ENCODE measurements around the gene CALCOCO1. TPM values are rescaled to one million over a fixed set of nuclear protein-coding genes. Genes with fewer than 3 reads are reported as not detected.

Gene CALCOCO1
- total RNA-seq, 1 donor, result 167 TPM

- no peak for TF ChIP-seq CTCF (IDR thresholded peaks at IDR 0.05; ENCODE audit: extremely low read depth, low read depth, low read length)
- Histone ChIP-seq H3K9me3 (ENCODE audit: low read depth, low read length) (no peaks in the 10 kb centered on the region), H3K4me3 (ENCODE audit: insufficient read depth, low read length) (no peak overlapping the region), H3K27me3 (ENCODE audit: insufficient read depth, low read length) (peaks cover 57% of the 10 kb centered on the region), H3K4me2 (ENCODE audit: insufficient read depth, low read length) (no peak overlapping the region), H3K36me3 (ENCODE audit: insufficient read depth, low read length) (no peaks in the 10 kb centered on the region), H3K79me2 (ENCODE audit: insufficient read depth, low read length) (no peaks in the 10 kb centered on the region), H2AFZ (ENCODE audit: low read length) (no peak overlapping the region), H4K20me1 (ENCODE audit: insufficient read depth, low read length) (no peaks in the 10 kb centered on the region), H3K4me1 (ENCODE audit: insufficient read depth, low read length) (peaks cover 3% of the 10 kb centered on the region), H3K27ac (ENCODE audit: low read depth, low read length) (no peak overlapping the region)
- no peak for DNase-seq (ENCODE audit: insufficient read length, low spot score, missing footprints)
These were observed 34.1 kb upstream of the CALCOCO1 start for GRCh38 chr12:53761306-53761705.

GRCh38 chr12:53759261-53759660 is 32.0 kb upstream of the CALCOCO1 start:
- Histone ChIP-seq H3K27me3 (ENCODE audit: insufficient read depth, low read length) (peaks cover 68% of the 10 kb centered on the region), H4K20me1 (ENCODE audit: insufficient read depth, low read length) (no peaks in the 10 kb centered on the region)

GRCh38 chr12:53758730-53759103 is 31.5 kb upstream of the CALCOCO1 start:
- no peak for TF ChIP-seq CTCF (IDR thresholded peaks at IDR 0.05; ENCODE audit: extremely low read depth, low read depth, low read length)
- H3K27ac ChIP-seq (ENCODE audit: low read depth, low read length), result no peak overlapping the region
- H2AFZ ChIP-seq (ENCODE audit: low read length), result no peak overlapping the region
- no peak overlapping the region for H3K4me2 ChIP-seq (ENCODE audit: insufficient read depth, low read length)
- H3K36me3 ChIP-seq (ENCODE audit: insufficient read depth, low read length), result no peaks in the 10 kb centered on the region
- H3K4me3 ChIP-seq (ENCODE audit: insufficient read depth, low read length), result no peak overlapping the region
- DNase-seq (ENCODE audit: insufficient read length, low spot score, missing footprints), result no peak
- H3K27me3 ChIP-seq (ENCODE audit: insufficient read depth, low read length), result peaks cover 73% of the 10 kb centered on the region
- no peaks in the 10 kb centered on the region for H3K79me2 ChIP-seq (ENCODE audit: insufficient read depth, low read length)
- no peaks in the 10 kb centered on the region for H3K9me3 ChIP-seq (ENCODE audit: low read depth, low read length)
- H3K4me1 ChIP-seq (ENCODE audit: insufficient read depth, low read length), result peaks cover 6% of the 10 kb centered on the region
- no peaks in the 10 kb centered on the region for H4K20me1 ChIP-seq (ENCODE audit: insufficient read depth, low read length)

More at GRCh38 chr12:53759261-53759660, 32.0 kb upstream of the CALCOCO1 start:
- Histone ChIP-seq H3K36me3 (ENCODE audit: insufficient read depth, low read length) (no peaks in the 10 kb centered on the region), H3K4me1 (ENCODE audit: insufficient read depth, low read length) (peaks cover 6% of the 10 kb centered on the region), H3K4me2 (ENCODE audit: insufficient read depth, low read length) (no peak overlapping the region), H3K27ac (ENCODE audit: low read depth, low read length) (no peak overlapping the region), H3K79me2 (ENCODE audit: insufficient read depth, low read length) (no peaks in the 10 kb centered on the region), H3K9me3 (ENCODE audit: low read depth, low read length) (no peaks in the 10 kb centered on the region), H3K4me3 (ENCODE audit: insufficient read depth, low read length) (no peak overlapping the region), H2AFZ (ENCODE audit: low read length) (no peak overlapping the region)
- no peak for TF ChIP-seq CTCF (IDR thresholded peaks at IDR 0.05; ENCODE audit: extremely low read depth, low read depth, low read length)
- no peak for DNase-seq (ENCODE audit: insufficient read length, low spot score, missing footprints)

GRCh38 chr12:53758081-53758729 is 31.0 kb upstream of the CALCOCO1 start:
- TF ChIP-seq CTCF (IDR thresholded peaks at IDR 0.05; ENCODE audit: extremely low read depth, low read depth, low read length), result no peak
- H3K27me3 ChIP-seq (ENCODE audit: insufficient read depth, low read length), result peaks cover 73% of the 10 kb centered on the region

More at GRCh38 chr12:53758081-53758729, 31.0 kb upstream of the CALCOCO1 start:
- Histone ChIP-seq H2AFZ (ENCODE audit: low read length) (no peak overlapping the region), H4K20me1 (ENCODE audit: insufficient read depth, low read length) (no peaks in the 10 kb centered on the region), H3K4me2 (ENCODE audit: insufficient read depth, low read length) (no peak overlapping the region), H3K4me3 (ENCODE audit: insufficient read depth, low read length) (no peak overlapping the region), H3K79me2 (ENCODE audit: insufficient read depth, low read length) (no peaks in the 10 kb centered on the region), H3K27ac (ENCODE audit: low read depth, low read length) (no peak overlapping the region), H3K9me3 (ENCODE audit: low read depth, low read length) (no peaks in the 10 kb centered on the region), H3K36me3 (ENCODE audit: insufficient read depth, low read length) (no peaks in the 10 kb centered on the region), H3K4me1 (ENCODE audit: insufficient read depth, low read length) (peaks cover 6% of the 10 kb centered on the region)
- no peak for DNase-seq (ENCODE audit: insufficient read length, low spot score, missing footprints)
